HL-60 (cell line): ENCODE measurements around the gene DLX2.

Source experiments
- DNase-seq, 2 experiments: peaks; one replicate each; pipeline ENCODE4 v3.0.0-alpha.2; 2010 to 2020; ENCODE audit warnings: low read depth in 1 of 2, low spot score in 1 of 2
- H3K27ac ChIP-seq: fragments of 250-450 bp; sonication (Bioruptor Pico); replicated peaks from 2 replicates; pipeline ENCODE4 v1.5.1; 2020; ENCODE audit warnings: mild to moderate bottlenecking, moderate library complexity
- H3K27me3 ChIP-seq: fragments of 250-450 bp; sonication (Bioruptor Pico); 2 replicates; pipeline ENCODE4 v1.5.1; 2021; ENCODE audit warnings: mild to moderate bottlenecking, moderate library complexity; ENCODE audit not compliant: insufficient read depth, poor library complexity, severe bottlenecking
- H3K4me3 ChIP-seq: replicated peaks from 2 replicates; pipeline ENCODE4 v1.5.1; 2011; ENCODE audit warnings: mild to moderate bottlenecking, control low read depth, low read length; ENCODE audit not compliant: insufficient read depth
- CTCF ChIP-seq: IDR thresholded peaks from one replicate; pipeline ENCODE4 v1.5.1; 2011; ENCODE audit warnings: low read length, control low read depth, inconsistent platforms; ENCODE audit not compliant: insufficient read depth
- GABPA ChIP-seq: IDR thresholded peaks from 2 replicates; pipeline ENCODE4 v1.6.1; 2012; ENCODE audit warnings: low read depth
- POLR2AphosphoS5 ChIP-seq: IDR thresholded peaks from 2 replicates; pipeline ENCODE4 v1.6.1; 2012; ENCODE audit warnings: low read depth
- SPI1 ChIP-seq: IDR thresholded peaks from 2 replicates; pipeline ENCODE4 v1.6.1; 2012; ENCODE audit warnings: low read depth, mild to moderate bottlenecking, borderline replicate concordance
- TF ChIP-seq, protein P1 (sequence below): IDR thresholded peaks from 2 replicates; pipeline ENCODE4 v1.6.1; 2012; ENCODE audit warnings: low read depth; ENCODE audit not compliant: insufficient replicate concordance

DLX2 gene

DNA sequence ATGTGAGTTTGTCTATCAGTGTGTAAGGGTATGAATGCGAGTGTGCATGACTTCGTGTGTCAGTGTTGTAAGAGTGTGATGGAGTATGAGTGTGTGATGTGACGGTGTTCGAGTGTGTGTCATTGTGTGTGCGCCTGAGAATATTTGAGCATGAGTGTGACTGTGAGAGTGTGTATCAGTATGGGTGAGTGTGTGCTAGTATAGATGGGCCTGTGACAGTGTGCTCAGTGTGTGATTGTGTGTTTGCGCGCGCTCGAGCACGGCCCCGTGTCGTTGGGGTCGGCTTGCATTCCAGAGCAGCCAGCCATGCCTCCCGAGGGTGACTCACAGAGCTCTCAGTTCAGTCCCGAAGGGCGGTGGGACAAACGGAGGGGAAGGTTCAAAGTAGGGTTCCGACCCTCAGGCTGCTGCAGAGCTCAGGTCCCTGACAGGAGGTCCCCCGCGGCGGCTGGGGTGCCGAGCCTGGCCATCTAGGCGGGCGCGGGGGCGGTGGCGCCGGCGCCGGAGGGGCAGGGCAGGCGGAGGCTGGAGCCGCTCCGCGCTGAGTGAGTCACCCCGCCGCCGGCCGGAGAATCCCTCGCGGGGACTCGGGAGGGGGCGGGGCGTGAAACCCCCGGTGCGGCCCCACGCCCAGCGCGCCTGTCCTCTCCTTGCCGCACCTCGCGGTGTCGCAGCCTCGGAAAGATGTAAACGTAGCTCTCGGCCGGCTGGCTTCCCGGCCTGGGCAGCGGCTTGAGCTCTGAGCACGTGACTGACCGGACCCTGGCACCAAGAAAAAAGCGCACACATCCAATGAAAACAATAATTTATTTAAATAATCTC is 3.8 kb downstream of the DLX2 start:
- TF ChIP-seq SPI1 (no peak), GABPA (no peak), CTCF (no peak)
- TF ChIP-seq, protein P1, sequence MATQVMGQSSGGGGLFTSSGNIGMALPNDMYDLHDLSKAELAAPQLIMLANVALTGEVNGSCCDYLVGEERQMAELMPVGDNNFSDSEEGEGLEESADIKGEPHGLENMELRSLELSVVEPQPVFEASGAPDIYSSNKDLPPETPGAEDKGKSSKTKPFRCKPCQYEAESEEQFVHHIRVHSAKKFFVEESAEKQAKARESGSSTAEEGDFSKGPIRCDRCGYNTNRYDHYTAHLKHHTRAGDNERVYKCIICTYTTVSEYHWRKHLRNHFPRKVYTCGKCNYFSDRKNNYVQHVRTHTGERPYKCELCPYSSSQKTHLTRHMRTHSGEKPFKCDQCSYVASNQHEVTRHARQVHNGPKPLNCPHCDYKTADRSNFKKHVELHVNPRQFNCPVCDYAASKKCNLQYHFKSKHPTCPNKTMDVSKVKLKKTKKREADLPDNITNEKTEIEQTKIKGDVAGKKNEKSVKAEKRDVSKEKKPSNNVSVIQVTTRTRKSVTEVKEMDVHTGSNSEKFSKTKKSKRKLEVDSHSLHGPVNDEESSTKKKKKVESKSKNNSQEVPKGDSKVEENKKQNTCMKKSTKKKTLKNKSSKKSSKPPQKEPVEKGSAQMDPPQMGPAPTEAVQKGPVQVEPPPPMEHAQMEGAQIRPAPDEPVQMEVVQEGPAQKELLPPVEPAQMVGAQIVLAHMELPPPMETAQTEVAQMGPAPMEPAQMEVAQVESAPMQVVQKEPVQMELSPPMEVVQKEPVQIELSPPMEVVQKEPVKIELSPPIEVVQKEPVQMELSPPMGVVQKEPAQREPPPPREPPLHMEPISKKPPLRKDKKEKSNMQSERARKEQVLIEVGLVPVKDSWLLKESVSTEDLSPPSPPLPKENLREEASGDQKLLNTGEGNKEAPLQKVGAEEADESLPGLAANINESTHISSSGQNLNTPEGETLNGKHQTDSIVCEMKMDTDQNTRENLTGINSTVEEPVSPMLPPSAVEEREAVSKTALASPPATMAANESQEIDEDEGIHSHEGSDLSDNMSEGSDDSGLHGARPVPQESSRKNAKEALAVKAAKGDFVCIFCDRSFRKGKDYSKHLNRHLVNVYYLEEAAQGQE, result no peak
- no peak for DNase-seq
- peaks cover 74% of the 10 kb centered on the region for H3K27me3 ChIP-seq
- H3K27ac ChIP-seq, result no peak overlapping the region
- H3K4me3 ChIP-seq, result no peak overlapping the region

DNA sequence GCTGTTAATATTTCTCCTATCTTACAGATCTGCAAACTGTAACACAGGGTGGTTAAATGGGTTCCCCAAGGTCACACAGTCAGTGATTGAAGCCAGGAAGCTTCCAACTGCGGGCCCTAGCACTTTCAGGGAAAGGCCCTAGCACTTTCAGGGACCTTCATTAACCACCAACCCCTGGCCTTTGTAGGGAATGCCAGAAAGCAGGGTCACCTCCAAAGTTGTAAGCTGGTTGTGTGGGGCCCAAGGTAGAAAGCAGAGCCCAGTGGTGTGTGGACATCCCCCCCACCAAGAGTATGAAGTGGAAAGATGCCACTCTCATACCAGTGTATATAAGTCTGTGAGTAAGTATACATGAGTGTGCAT is 4.4 kb downstream of the DLX2 start:
- H3K27ac ChIP-seq, result no peak overlapping the region
- DNase-seq, result no peak

DNA sequence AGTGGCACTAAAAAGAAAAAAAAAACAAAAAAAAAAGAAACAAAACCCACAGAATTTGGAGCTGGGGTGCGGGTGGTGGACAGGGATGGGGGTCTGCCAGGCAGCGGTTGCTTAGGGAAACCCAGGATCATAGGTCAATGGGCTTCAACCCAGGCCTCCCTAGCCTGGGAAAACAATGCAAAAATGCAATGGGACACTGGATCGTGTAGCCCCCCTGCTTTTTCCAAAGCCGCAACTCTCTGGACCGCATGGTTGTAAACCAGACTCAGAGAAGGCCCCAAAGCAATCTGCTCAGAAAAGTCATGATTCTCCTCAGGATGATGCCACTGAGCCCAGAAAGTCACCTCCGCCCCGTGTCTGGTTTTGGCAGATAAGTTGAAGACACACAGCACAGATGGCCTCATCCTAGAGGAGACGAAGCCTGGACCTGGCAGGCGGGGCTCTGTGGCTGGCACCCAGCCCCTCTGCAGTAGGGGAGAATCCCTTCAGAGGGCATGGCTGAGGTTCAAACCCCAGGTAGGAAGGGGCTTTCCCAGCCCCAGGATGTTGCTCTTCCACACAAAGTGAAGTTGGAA is 5.1 kb downstream of the DLX2 start:
- Histone ChIP-seq H3K27ac (no peak overlapping the region), H3K4me3 (no peak overlapping the region), H3K27me3 (peaks cover 86% of the 10 kb centered on the region)
- DNase-seq, result no peak
- no peak for TF ChIP-seq SPI1
- TF ChIP-seq, protein P1, result no peak
- TF ChIP-seq CTCF, result no peak
- TF ChIP-seq POLR2AphosphoS5, result no peak
- no peak for TF ChIP-seq GABPA

More for the DNA sequence above, 4.4 kb downstream of the DLX2 start:
- TF ChIP-seq POLR2AphosphoS5 (no peak), CTCF (no peak), GABPA (no peak), SPI1 (no peak)
- TF ChIP-seq, protein P1, result no peak
- peaks cover 80% of the 10 kb centered on the region for H3K27me3 ChIP-seq
- no peak overlapping the region for H3K4me3 ChIP-seq
